ENCODE measurements around the gene CPB2.

GRCh38 chr13:46131705-46132104, 26.9 kb upstream of the CPB2 start:
- TF ChIP-seq CTCF (conservative IDR thresholded peaks at IDR 0.05; ENCODE audit: low read length) (no peak), EZH2phosphoT487 (IDR thresholded peaks at IDR 0.05; ENCODE audit: borderline replicate concordance) (no peak)

Measured in Loucy (cell line).